Body of pancreas (tissue), 4 donors: ENCODE results near the gene NKD1.

ENCODE experiments used
- POLR2A ChIP-seq, 3 donors: fragments of 450-650 bp; IDR thresholded peaks; one replicate each; pipeline ENCODE4 v1.6.1; 2016; ENCODE audit warnings: antibody characterized with exemption in 3 of 3, mild to moderate bottlenecking in 2 of 3
- TF ChIP-seq, protein P1 (sequence below), 7 experiments: fragments of 450-650 bp in 4 of 7; fragments of 200-600 bp in 3 of 7; sonication (generic) in 3 of 7; IDR thresholded peaks; one replicate each; pipeline ENCODE4 v1.5.1; 2016 to 2019; ENCODE audit warnings: antibody characterized with exemption in 7 of 7

DNA sequence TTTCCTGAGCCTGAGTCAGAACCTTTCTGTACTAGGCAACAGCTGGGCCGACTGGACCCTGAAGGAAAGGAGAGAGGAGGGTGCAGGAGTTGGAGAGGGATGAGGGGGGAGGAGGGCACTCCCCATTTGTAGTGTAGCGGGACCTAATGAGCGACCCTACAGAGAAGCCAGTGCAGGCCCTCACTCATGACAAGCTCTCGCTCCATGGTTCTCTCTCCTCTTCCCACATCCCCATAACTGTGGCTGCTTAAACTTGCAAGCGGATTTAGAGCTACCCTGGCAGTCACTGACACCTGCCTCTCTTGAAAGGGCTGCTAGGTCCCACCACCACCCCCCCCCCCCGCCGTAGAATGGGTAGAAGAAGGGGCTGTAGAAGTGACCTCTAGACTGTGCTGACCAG is 14.5 kb downstream of the NKD1 start:
- no peak for TF ChIP-seq POLR2A (IDR thresholded peaks at IDR 0.05)
- TF ChIP-seq, protein P1, sequence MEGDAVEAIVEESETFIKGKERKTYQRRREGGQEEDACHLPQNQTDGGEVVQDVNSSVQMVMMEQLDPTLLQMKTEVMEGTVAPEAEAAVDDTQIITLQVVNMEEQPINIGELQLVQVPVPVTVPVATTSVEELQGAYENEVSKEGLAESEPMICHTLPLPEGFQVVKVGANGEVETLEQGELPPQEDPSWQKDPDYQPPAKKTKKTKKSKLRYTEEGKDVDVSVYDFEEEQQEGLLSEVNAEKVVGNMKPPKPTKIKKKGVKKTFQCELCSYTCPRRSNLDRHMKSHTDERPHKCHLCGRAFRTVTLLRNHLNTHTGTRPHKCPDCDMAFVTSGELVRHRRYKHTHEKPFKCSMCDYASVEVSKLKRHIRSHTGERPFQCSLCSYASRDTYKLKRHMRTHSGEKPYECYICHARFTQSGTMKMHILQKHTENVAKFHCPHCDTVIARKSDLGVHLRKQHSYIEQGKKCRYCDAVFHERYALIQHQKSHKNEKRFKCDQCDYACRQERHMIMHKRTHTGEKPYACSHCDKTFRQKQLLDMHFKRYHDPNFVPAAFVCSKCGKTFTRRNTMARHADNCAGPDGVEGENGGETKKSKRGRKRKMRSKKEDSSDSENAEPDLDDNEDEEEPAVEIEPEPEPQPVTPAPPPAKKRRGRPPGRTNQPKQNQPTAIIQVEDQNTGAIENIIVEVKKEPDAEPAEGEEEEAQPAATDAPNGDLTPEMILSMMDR (IDR thresholded peaks at IDR 0.05), result no peak
